Heart left ventricle (tissue), 16 donors: ENCODE results near the gene PHC3. TPM values are rescaled to one million over a fixed set of nuclear protein-coding genes. Genes with fewer than 3 reads are reported as not detected.

Source experiments
- ATAC-seq, 4 donors: fragments of 200-7000 bp; cut with Tn5 transposase; one replicate each; pipeline ENCODE4 v1.9.1; 2020 to 2022; ENCODE audit warnings: moderate library complexity in 4 of 4, mild to moderate bottlenecking in 3 of 4, moderate number of reproducible peaks in 1 of 4
- DNase-seq, 5 donors: peaks; one replicate each; pipeline ENCODE4 v3.0.0-alpha.2; 2020
- H3K27ac ChIP-seq, 12 donors: fragments of 200-600 bp; sonication (generic) in 4 of 12; one replicate each; pipeline versions ENCODE4 v1.5.0 to v1.8.0; 2016 to 2022; ENCODE audit warnings: mild to moderate bottlenecking in 2 of 12
- H3K27me3 ChIP-seq, 9 donors: fragments of 200-600 bp; sonication (generic) in 2 of 9; one replicate each; pipeline versions ENCODE4 v1.5.1 to v1.8.0; 2016 to 2022; ENCODE audit warnings: mild to moderate bottlenecking in 3 of 9
- H3K36me3 ChIP-seq, 9 donors: fragments of 200-600 bp; sonication (generic) in 2 of 9; one replicate each; pipeline versions ENCODE4 v1.5.0 to v1.8.0; 2018 to 2022; ENCODE audit warnings: mild to moderate bottlenecking in 2 of 9
- H3K4me1 ChIP-seq, 12 donors: fragments of 200-600 bp; sonication (generic) in 4 of 12; one replicate each; pipeline versions ENCODE4 v1.5.0 to v1.8.0; 2016 to 2022; ENCODE audit warnings: mild to moderate bottlenecking in 3 of 12
- H3K4me3 ChIP-seq, 12 donors: fragments of 200-600 bp; sonication (generic) in 4 of 12; one replicate each; pipeline versions ENCODE4 v1.5.0 to v1.8.0; 2017 to 2022; ENCODE audit warnings: mild to moderate bottlenecking in 9 of 12, moderate library complexity in 4 of 12
- H3K9me3 ChIP-seq, 12 donors: fragments of 200-600 bp; sonication (generic) in 4 of 12; one replicate each; pipeline versions ENCODE4 v1.5.0 to v1.8.0; 2016 to 2022; ENCODE audit warnings: mild to moderate bottlenecking in 1 of 12
- CTCF ChIP-seq, 12 donors: fragments of 200-600 bp; sonication (generic) in 4 of 12; IDR thresholded peaks; one replicate each; pipeline versions ENCODE4 v1.5.0 to v1.8.0; 2018 to 2022; ENCODE audit warnings: antibody characterized with exemption in 12 of 12, mild to moderate bottlenecking in 5 of 12
- POLR2A ChIP-seq, 2 donors: fragments of 450-650 bp; IDR thresholded peaks; one replicate each; pipeline ENCODE4 v1.6.1; 2017; ENCODE audit warnings: antibody characterized with exemption in 2 of 2, mild to moderate bottlenecking in 2 of 2, moderate library complexity in 2 of 2
- WGBS, 4 donors: extraction: QIAGEN DNeasy Blood & Tissue Kit in 2 of 4; methylation state at CpG; one replicate each; pipeline versions ENCODE4 v1.1.5 to v1.1.7; 2013 to 2018; 5-methylcytosine and 5-hydroxymethylcytosine counted together
- intact Hi-C, 10 donors: fragments of 100-400 bp; cut with DNase I; formaldehyde crosslinking; loops; one replicate each; pipeline versions ENCODE4 v1.11.1 to v1.14.2; 2022
- long read RNA-seq, 3 donors: library from polyadenylated mRNA; unstranded; transcript quantifications; one replicate each; pipeline ENCODE4 v2.0.0, GENCODE V29; 2020 to 2021
- polyA plus RNA-seq, 2 donors: library from polyadenylated mRNA; stranded (reverse); fragments of 200-250 nt; gene quantifications; one replicate each; pipeline ENCODE4 v1.2.3, GENCODE V29; 2013
- total RNA-seq, 9 donors: library from RNA; depleted of rRNA in 2 of 9; stranded (reverse); fragments of >200 nt in 2 of 9; fragmentation: NEBNext Ultra II Directional in 3 of 9; extraction: Animal tissue kit (Norgen Biotek cat#: 25700) in 3 of 9; gene quantifications; one replicate each; pipeline versions ENCODE4 v1.1.0 to v1.2.4, GENCODE V29; 2016 to 2023
- donor health status: ischemic (EF 13 %, LVEDD 7.1; RV severe dilation, severe dysfunction).
- donor health status: healthy with polysubstance abuse.
- donor health status: DM: no; HTN: yes; CAD: no.
- donor health status: DM: no; HTN: no; CAD: no.
- donor health status: ischemic (EF 25% LVEDD 6.9; RV normal size, moderate dysfunction).
- donor health status: ischemic (EF 25% LVEDD 5.7; RV mildly dilated, moderate dysfunction).
- donor health status: healthy.
- donor health status: DM: yes; HTN: yes; CAD: no.
- donor health status: ischemic (EF 35%, LVEDD 5.7; RV mildly dilated, moderate dysfunction).
- donor health status: nonischemic (EF 11% LVEDD 7.7; RV severe dilation, severe dysfunction).
- donor health status: DM: yes; HTN: yes; CAD: no.
- donor health status: PGD.
- donor health status: ischemic (EF 29% LVEDD 5.4; RV normal size, mild dysfunction).
- donor health status: nonischemic (EF 23%, LVEDD 6.1; RV moderate dilation, normal function).

PHC3 gene
- total RNA-seq = 10 to 100 TPM; 29.9 to 83.8 (median 50.3) TPM
- polyA plus RNA-seq = 1 to 10 TPM; 5.7 to 5.9 TPM
- long read RNA-seq, donor 1, full-length matches to known transcripts = 1 of 4 reads
- long read RNA-seq, donor 1, partial matches to known transcripts = 2 of 4 reads
- long read RNA-seq, donor 1, other reads (novel, unspliced or antisense) = 1 of 4 reads
- long read RNA-seq, donor 2, partial matches to known transcripts = 0 of 5 reads
- long read RNA-seq, donor 2, other reads (novel, unspliced or antisense) = 3 of 5 reads
- long read RNA-seq, donor 3, partial matches to known transcripts = 1 of 3 reads
- long read RNA-seq, donor 3, other reads (novel, unspliced or antisense) = 1 of 3 reads

- H3K36me3 ChIP-seq = peaks cover 0 to 27% (median 23%) of the 10 kb centered on the region in 9 donors
- peaks cover 0 to 26% (median 20%) of the 10 kb centered on the region in 12 donors for H3K4me1 ChIP-seq
- TF ChIP-seq POLR2A (IDR thresholded peaks at IDR 0.05) (peak in 1 of 2 donors; percentile 63), CTCF (IDR thresholded peaks at IDR 0.05) (peak in 4 of 12 donors; percentile 14 to 48 (median 24))
- H3K27me3 ChIP-seq = no peaks in the 10 kb centered on the region
- DNase-seq (peak; percentile 94 to 97 (median 95)), ATAC-seq (peak; percentile 86 to 96 (median 95))
- peak within 1 kb of the TSS; percentile 82 to 99 (median 96) for H3K27ac ChIP-seq
- peak within 1 kb of the TSS; percentile 62 to 97 (median 90) for H3K4me3 ChIP-seq
- no peaks in the 10 kb centered on the region for H3K9me3 ChIP-seq
- WGBS, 4 donors = 0 to 1% (median 0%) methylated on average over 44 to 71 of the region's 71 CpGs
- intact Hi-C loops = loop anchor here in 4 of 10 donors (2.0 to 10.0 kb wide), 3 partner anchors 41 to 214 kb away; partner anchors contain the start of genes PRKCI (in 3 of the 4), SEC62 (in 1 of the 4) and SKIL (in 1 of the 4)
Observed at GRCh38 chr3:170180908-170181885, at the start of gene PHC3. Gene PHC3, minus strand, starts transcription at chr3:170181733. Its CDS starts 18 bp downstream, at chr3:170181715.

- Histone ChIP-seq H3K27me3 (no peaks in the 10 kb centered on the region), H3K36me3 (no peaks in the 10 kb centered on the region), H3K4me3 (no peak overlapping the region), H3K4me1 (peaks cover 0 to 26% (median 11%) of the 10 kb centered on the region in 12 donors), H3K9me3 (no peaks in the 10 kb centered on the region), H3K27ac (no peak overlapping the region)
- 47 to 69% (median 64%) methylated on average over 2 of the region's 2 CpGs for WGBS, 4 donors
- TF ChIP-seq POLR2A (IDR thresholded peaks at IDR 0.05) = no peak
- TF ChIP-seq CTCF (IDR thresholded peaks at IDR 0.05) = no peak
- intact Hi-C loops = no loop called here
- DNase-seq (no peak), ATAC-seq (peak in 1 of 4 donors; percentile 26)
Observed at GRCh38 chr3:170228093-170228766, 46.7 kb upstream of the PHC3 start.

GRCh38 chr3:170226426-170226960 lies 45.0 kb upstream of the PHC3 start:
- ATAC-seq = no peak
- intact Hi-C loops = no loop called here
- Histone ChIP-seq H3K4me1 (peaks cover 0 to 29% (median 14%) of the 10 kb centered on the region in 12 donors), H3K4me3 (no peak overlapping the region), H3K36me3 (no peaks in the 10 kb centered on the region), H3K9me3 (no peaks in the 10 kb centered on the region), H3K27me3 (no peaks in the 10 kb centered on the region), H3K27ac (no peak overlapping the region)
- WGBS, 4 donors = 84 to 91% (median 85%) methylated on average over 1 of the region's 1 CpG
- TF ChIP-seq POLR2A (IDR thresholded peaks at IDR 0.05) (no peak), CTCF (IDR thresholded peaks at IDR 0.05) (no peak)
- no peak for DNase-seq
